Raji (cell line): Measurements from ENCODE around the gene USP40.

Experiments used
- POLR2A ChIP-seq: IDR thresholded peaks from 2 replicates; pipeline ENCODE4 v1.6.1; 2011; ENCODE audit warnings: low read depth, low read length, control low read depth; ENCODE audit not compliant: insufficient read depth

The USP40 gene

GRCh38 chr2:233462826-233463470 is 103.6 kb downstream of the USP40 start:
- no peak for TF ChIP-seq POLR2A

GRCh38 chr2:233462202-233462785 is 104.3 kb downstream of the USP40 start:
- no peak for TF ChIP-seq POLR2A

GRCh38 chr2:233461481-233461891 is 105.1 kb downstream of the USP40 start:
- TF ChIP-seq POLR2A: no peak

- no peak for TF ChIP-seq POLR2A
These were observed 105.7 kb downstream of the USP40 start for GRCh38 chr2:233460726-233461441.

- no peak for TF ChIP-seq POLR2A
These were observed 107.2 kb downstream of the USP40 start for GRCh38 chr2:233459426-233459825.

GRCh38 chr2:233458826-233459225 is 107.8 kb downstream of the USP40 start:
- TF ChIP-seq POLR2A: no peak

- TF ChIP-seq POLR2A: no peak
These were observed 108.5 kb downstream of the USP40 start for GRCh38 chr2:233458031-233458610.

GRCh38 chr2:233457356-233457755 is 109.2 kb downstream of the USP40 start:
- no peak for TF ChIP-seq POLR2A

GRCh38 chr2:233456934-233457333 is 109.6 kb downstream of the USP40 start:
- no peak for TF ChIP-seq POLR2A

- no peak for TF ChIP-seq POLR2A
These were observed 110.5 kb downstream of the USP40 start for GRCh38 chr2:233456111-233456510.

- TF ChIP-seq POLR2A: no peak
These were observed 111.1 kb downstream of the USP40 start for GRCh38 chr2:233455491-233455890.

GRCh38 chr2:233455006-233455405 is 111.6 kb downstream of the USP40 start:
- no peak for TF ChIP-seq POLR2A

GRCh38 chr2:233453916-233454315 is 112.7 kb downstream of the USP40 start:
- TF ChIP-seq POLR2A: no peak

GRCh38 chr2:233453111-233453915 is 113.3 kb downstream of the USP40 start:
- TF ChIP-seq POLR2A: no peak

- no peak for TF ChIP-seq POLR2A
These were observed 114.6 kb downstream of the USP40 start for GRCh38 chr2:233451950-233452349.
